CD8-positive, alpha-beta memory T cell (primary cell): ENCODE results near the gene ZBTB18. TPM values are rescaled to one million over a fixed set of nuclear protein-coding genes. Genes with fewer than 3 reads are reported as not detected.

Experiments
- CTCF ChIA-PET: fragments of 350-600 bp; sonication (Branson Sonifier 250); formaldehyde crosslinking; loops from one replicate; lab custom pipeline; 2021; ENCODE audit warnings: antibody characterized with exemption; lab: Charles Lee
- POLR2A ChIA-PET: fragments of 350-600 bp; sonication (Branson Sonifier 250); formaldehyde crosslinking; loops from one replicate; lab custom pipeline; 2021; ENCODE audit warnings: antibody characterized with exemption; lab: Charles Lee
- DNase-seq, 5 donors: peaks; one replicate each; pipeline versions ENCODE4 v3.0.0 to v3.0.0-alpha.2; 2020 to 2022; ENCODE audit warnings: mixed read lengths in 1 of 5
- H3K27ac ChIP-seq: one replicate; pipeline ENCODE4 v1.7.0; 2013; ENCODE audit warnings: low read depth, mild to moderate bottlenecking, low read length, moderate library complexity
- H3K27me3 ChIP-seq: 2 replicates; pipeline ENCODE4 v1.7.0; 2013; ENCODE audit warnings: low read length, mild to moderate bottlenecking; ENCODE audit not compliant: insufficient read depth, poor library complexity, severe bottlenecking
- H3K36me3 ChIP-seq: 2 replicates; pipeline ENCODE4 v1.7.0; 2013; ENCODE audit warnings: mild to moderate bottlenecking, low read length, moderate library complexity; ENCODE audit not compliant: insufficient read depth
- H3K4me1 ChIP-seq: 2 replicates; pipeline ENCODE4 v1.7.0; 2013; ENCODE audit warnings: mild to moderate bottlenecking, low read length, moderate library complexity; ENCODE audit not compliant: insufficient read depth
- H3K4me3 ChIP-seq: 2 replicates; pipeline ENCODE4 v1.7.0; 2013; ENCODE audit warnings: mild to moderate bottlenecking, low read length
- H3K9me3 ChIP-seq: 2 replicates; pipeline ENCODE4 v1.7.0; 2013; ENCODE audit warnings: mild to moderate bottlenecking, low read length
- H3K27ac Mint-ChIP-seq, 8 donors: one replicate each; pipeline ENCODE4 v1.8.0; 2020 to 2021; ENCODE audit warnings: mixed read lengths in 8 of 8, mild to moderate bottlenecking in 6 of 8, inconsistent platforms in 3 of 8, moderate library complexity in 3 of 8
- H3K27me3 Mint-ChIP-seq, 2 donors: one replicate each; pipeline ENCODE4 v1.8.0; 2020 to 2021; ENCODE audit warnings: mixed read lengths in 2 of 2, mild to moderate bottlenecking in 1 of 2, moderate library complexity in 1 of 2
- H3K36me3 Mint-ChIP-seq, 3 donors: one replicate each; pipeline ENCODE4 v1.8.0; 2020 to 2021; ENCODE audit warnings: mixed read lengths in 3 of 3, inconsistent platforms in 1 of 3, mild to moderate bottlenecking in 1 of 3
- H3K4me1 Mint-ChIP-seq, 3 donors: one replicate each; pipeline ENCODE4 v1.8.0; 2020 to 2021; ENCODE audit warnings: mixed read lengths in 3 of 3, inconsistent platforms in 1 of 3, mild to moderate bottlenecking in 1 of 3
- H3K4me3 Mint-ChIP-seq, 7 donors: one replicate each; pipeline ENCODE4 v1.8.0; 2020 to 2021; ENCODE audit warnings: mixed read lengths in 7 of 7, mild to moderate bottlenecking in 6 of 7, moderate library complexity in 4 of 7, inconsistent platforms in 2 of 7
- H3K9me3 Mint-ChIP-seq, 5 donors: one replicate each; pipeline ENCODE4 v1.8.0; 2020 to 2022; ENCODE audit warnings: mixed read lengths in 5 of 5, mild to moderate bottlenecking in 3 of 5, moderate library complexity in 2 of 5, inconsistent platforms in 1 of 5
- polyA plus RNA-seq: library from polyadenylated mRNA; unstranded; fragments of 300-500 nt; fragmentation: Illumina TruSeq; gene quantifications from one replicate; pipeline ENCODE4 v1.2.3, GENCODE V29; 2021
- total RNA-seq, 2 experiments: library from RNA; stranded (reverse); gene quantifications; one replicate each; pipeline ENCODE4 v1.2.3, GENCODE V29; 2021

Gene ZBTB18
- total and polyA plus RNA-seq, 3 experiments from 2014 or later, result 1.5 to 9.9 (median 9.1) TPM

- H3K4me1 Mint-ChIP-seq, result no peaks in the 10 kb centered on the region
- no peak for DNase-seq
- no peak overlapping the region for H3K4me3 Mint-ChIP-seq
- H3K27ac Mint-ChIP-seq, result peak overlapping the region in 1 of 8 donors; percentile 23
- ChIA-PET POLR2A (no interaction called here), CTCF (interaction anchor here (1.9 kb wide), 1 partner anchor 20 kb away, joined by 6 read pairs; no protein-coding TSS in a partner anchor)
- peaks cover 5% of the 10 kb centered on the region for H3K27me3 ChIP-seq
- no peaks in the 10 kb centered on the region for H3K9me3 ChIP-seq
- no peak overlapping the region for H3K4me3 ChIP-seq
- no peak overlapping the region for H3K27ac ChIP-seq
- H3K9me3 Mint-ChIP-seq, result no peaks in the 10 kb centered on the region
- H3K27me3 Mint-ChIP-seq, result peaks cover 12 to 30% of the 10 kb centered on the region in 2 donors
- H3K4me1 ChIP-seq, result no peaks in the 10 kb centered on the region
- H3K36me3 Mint-ChIP-seq, result no peaks in the 10 kb centered on the region
- H3K36me3 ChIP-seq, result no peaks in the 10 kb centered on the region
These were observed 23.5 kb upstream of the ZBTB18 start for GRCh38 chr1:244027491-244028145.

- Mint-ChIP-seq H3K9me3 (no peaks in the 10 kb centered on the region), H3K4me3 (no peak overlapping the region), H3K36me3 (no peaks in the 10 kb centered on the region), H3K4me1 (no peaks in the 10 kb centered on the region), H3K27me3 (peaks cover 10 to 30% of the 10 kb centered on the region in 2 donors), H3K27ac (no peak overlapping the region)
- no peaks in the 10 kb centered on the region for H3K9me3 ChIP-seq
- H3K27me3 ChIP-seq, result no peaks in the 10 kb centered on the region
- no peak overlapping the region for H3K27ac ChIP-seq
- no peaks in the 10 kb centered on the region for H3K36me3 ChIP-seq
- no peaks in the 10 kb centered on the region for H3K4me1 ChIP-seq
- ChIA-PET CTCF (interaction anchor here (1.9 kb wide), 1 partner anchor 19 kb away, joined by 6 read pairs; no protein-coding TSS in a partner anchor), POLR2A (no interaction called here)
- H3K4me3 ChIP-seq, result no peak overlapping the region
- no peak for DNase-seq
These were observed 22.4 kb upstream of the ZBTB18 start for GRCh38 chr1:244028701-244029100.

- Mint-ChIP-seq H3K4me3 (no peak overlapping the region), H3K4me1 (no peaks in the 10 kb centered on the region), H3K9me3 (no peaks in the 10 kb centered on the region), H3K27me3 (peaks cover 9 to 34% of the 10 kb centered on the region in 2 donors), H3K36me3 (no peaks in the 10 kb centered on the region), H3K27ac (no peak overlapping the region)
- DNase-seq, result no peak
- Histone ChIP-seq H3K36me3 (no peaks in the 10 kb centered on the region), H3K9me3 (no peaks in the 10 kb centered on the region), H3K27me3 (no peaks in the 10 kb centered on the region), H3K4me1 (no peaks in the 10 kb centered on the region), H3K27ac (no peak overlapping the region), H3K4me3 (no peak overlapping the region)
- CTCF ChIA-PET, result interaction anchor here (1.9 kb wide), 1 partner anchor 18 kb away, joined by 6 read pairs; no protein-coding TSS in a partner anchor
- POLR2A ChIA-PET, result no interaction called here
These were observed 22.0 kb upstream of the ZBTB18 start for GRCh38 chr1:244029124-244029523.

GRCh38 chr1:244030481-244031040 is 20.5 kb upstream of the ZBTB18 start:
- H3K4me1 Mint-ChIP-seq, result no peaks in the 10 kb centered on the region
- H3K27me3 Mint-ChIP-seq, result peaks cover 4 to 36% of the 10 kb centered on the region in 2 donors
- H3K4me3 Mint-ChIP-seq, result no peak overlapping the region
- H3K27ac ChIP-seq, result no peak overlapping the region
- CTCF ChIA-PET, result no interaction called here
- no peak overlapping the region for H3K4me3 ChIP-seq
- no peaks in the 10 kb centered on the region for H3K36me3 Mint-ChIP-seq
- no peaks in the 10 kb centered on the region for H3K9me3 Mint-ChIP-seq
- no peak for DNase-seq
- no peaks in the 10 kb centered on the region for H3K36me3 ChIP-seq
- no peaks in the 10 kb centered on the region for H3K4me1 ChIP-seq
- no peaks in the 10 kb centered on the region for H3K27me3 ChIP-seq
- H3K27ac Mint-ChIP-seq, result peak overlapping the region in 1 of 8 donors; percentile 71
- no peaks in the 10 kb centered on the region for H3K9me3 ChIP-seq
- POLR2A ChIA-PET, result no interaction called here

GRCh38 chr1:244035358-244035757 is 15.7 kb upstream of the ZBTB18 start:
- H3K27ac Mint-ChIP-seq, result no peak overlapping the region
- Histone ChIP-seq H3K4me3 (no peak overlapping the region), H3K9me3 (no peaks in the 10 kb centered on the region), H3K36me3 (no peaks in the 10 kb centered on the region), H3K27ac (no peak overlapping the region), H3K4me1 (no peaks in the 10 kb centered on the region), H3K27me3 (no peaks in the 10 kb centered on the region)
- H3K9me3 Mint-ChIP-seq, result no peaks in the 10 kb centered on the region
- ChIA-PET CTCF (no interaction called here), POLR2A (interaction anchor here (1.1 kb wide), 1 partner anchor 12 kb away, joined by 4 read pairs; no protein-coding TSS in a partner anchor)
- H3K27me3 Mint-ChIP-seq, result peaks cover 8 to 48% of the 10 kb centered on the region in 2 donors
- DNase-seq, result no peak
- no peak overlapping the region for H3K4me3 Mint-ChIP-seq
- no peaks in the 10 kb centered on the region for H3K4me1 Mint-ChIP-seq
- no peaks in the 10 kb centered on the region for H3K36me3 Mint-ChIP-seq

- no peak overlapping the region for H3K27ac Mint-ChIP-seq
- ChIA-PET POLR2A (no interaction called here), CTCF (no interaction called here)
- H3K4me3 Mint-ChIP-seq, result no peak overlapping the region
- H3K36me3 Mint-ChIP-seq, result no peaks in the 10 kb centered on the region
- H3K4me3 ChIP-seq, result no peak overlapping the region
- DNase-seq, result no peak
- H3K4me1 Mint-ChIP-seq, result no peaks in the 10 kb centered on the region
- H3K9me3 ChIP-seq, result no peaks in the 10 kb centered on the region
- no peak overlapping the region for H3K27ac ChIP-seq
- no peaks in the 10 kb centered on the region for H3K9me3 Mint-ChIP-seq
- peaks cover 10 to 51% of the 10 kb centered on the region in 2 donors for H3K27me3 Mint-ChIP-seq
- H3K4me1 ChIP-seq, result no peaks in the 10 kb centered on the region
- no peaks in the 10 kb centered on the region for H3K27me3 ChIP-seq
- no peaks in the 10 kb centered on the region for H3K36me3 ChIP-seq
These were observed 13.8 kb upstream of the ZBTB18 start for GRCh38 chr1:244037252-244037651.

GRCh38 chr1:244041466-244042120 is 9.5 kb upstream of the ZBTB18 start:
- Mint-ChIP-seq H3K27ac (peak overlapping the region in 1 of 8 donors; percentile 7), H3K4me3 (no peak overlapping the region), H3K9me3 (no peaks in the 10 kb centered on the region), H3K36me3 (no peaks in the 10 kb centered on the region), H3K4me1 (peaks cover under 1 to 7% (median 2%) of the 10 kb centered on the region in 3 donors), H3K27me3 (peaks cover 7 to 34% of the 10 kb centered on the region in 2 donors)
- no peaks in the 10 kb centered on the region for H3K36me3 ChIP-seq
- peaks cover 5% of the 10 kb centered on the region for H3K4me1 ChIP-seq
- ChIA-PET CTCF (no interaction called here), POLR2A (no interaction called here)
- H3K9me3 ChIP-seq, result no peaks in the 10 kb centered on the region
- no peak for DNase-seq
- no peak overlapping the region for H3K27ac ChIP-seq
- H3K4me3 ChIP-seq, result no peak overlapping the region
- H3K27me3 ChIP-seq, result no peaks in the 10 kb centered on the region

- Histone ChIP-seq H3K36me3 (no peaks in the 10 kb centered on the region), H3K27ac (no peak overlapping the region), H3K9me3 (no peaks in the 10 kb centered on the region), H3K27me3 (no peaks in the 10 kb centered on the region), H3K4me3 (no peak overlapping the region), H3K4me1 (peaks cover 11% of the 10 kb centered on the region)
- H3K9me3 Mint-ChIP-seq, result no peaks in the 10 kb centered on the region
- peaks cover 2 to 30% of the 10 kb centered on the region in 2 donors for H3K27me3 Mint-ChIP-seq
- no peak overlapping the region for H3K27ac Mint-ChIP-seq
- DNase-seq, result no peak
- CTCF ChIA-PET, result no interaction called here
- H3K4me3 Mint-ChIP-seq, result no peak overlapping the region
- H3K4me1 Mint-ChIP-seq, result peaks cover 8 to 14% (median 9%) of the 10 kb centered on the region in 3 donors
- POLR2A ChIA-PET, result no interaction called here
- H3K36me3 Mint-ChIP-seq, result peaks cover 0 to 1% (median 0%) of the 10 kb centered on the region in 3 donors
These were observed 8.8 kb upstream of the ZBTB18 start for GRCh38 chr1:244042293-244042692.
